Measurements from ENCODE around the gene KIAA1210.
"Not testable (repeated sequence)": the region's sequence is repeated elsewhere in the genome, so short reads cannot be mapped to it uniquely, and the experiment has no call there.

The KIAA1210 gene

DNA sequence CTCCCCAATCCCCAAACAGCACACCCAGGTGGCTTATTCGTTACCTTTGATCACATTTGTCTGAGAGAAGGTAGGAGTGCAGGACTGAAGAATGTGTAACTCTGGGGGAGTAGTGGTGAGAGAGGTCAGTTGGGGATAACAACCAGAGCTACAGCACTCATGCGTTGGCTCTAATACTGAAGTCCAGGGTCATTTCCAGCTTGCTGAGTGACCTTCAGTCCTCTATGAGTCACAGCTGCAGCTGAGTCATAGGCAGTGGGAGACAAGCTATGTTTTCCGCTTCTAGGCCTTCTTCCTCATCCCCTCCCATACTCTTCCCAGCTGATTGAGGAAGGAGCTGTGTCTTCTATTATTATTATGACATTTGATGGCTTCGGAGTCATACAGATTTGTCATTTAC is 86.4 kb downstream of the KIAA1210 start:
- DNase-seq (ENCODE audit: low spot score), result peak; percentile 77

DNA sequence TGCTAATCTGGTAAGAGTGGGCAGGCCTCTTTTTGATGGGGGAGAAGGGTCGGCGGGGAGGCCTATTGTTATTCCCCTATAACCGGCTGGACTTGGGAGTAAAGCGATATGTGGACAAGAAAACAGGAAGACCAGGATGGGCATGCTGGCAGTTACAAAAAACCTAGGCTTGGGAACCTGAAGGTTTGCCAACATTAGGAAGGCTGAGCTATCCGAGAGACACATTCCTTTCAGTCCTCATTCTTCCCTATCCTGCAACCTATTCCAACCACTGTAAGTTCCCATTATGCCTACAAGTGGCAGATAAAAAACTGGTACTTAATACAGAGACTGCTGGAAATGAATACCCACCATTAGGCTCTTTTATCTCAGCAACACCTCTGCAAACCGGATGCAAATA is 87.2 kb downstream of the KIAA1210 start:
- Histone ChIP-seq H3K27ac (peak overlapping the region in 1 of 2 donors; percentile 19), H3K4me3 (no peak overlapping the region)
- no peak for DNase-seq (ENCODE audit: low spot score)
- no peak for TF ChIP-seq CTCF (IDR thresholded peaks at IDR 0.05)

More for the DNA sequence above, 86.4 kb downstream of the KIAA1210 start:
- Histone ChIP-seq H3K27ac (peak overlapping the region in 1 of 2 donors; percentile 6), H3K4me3 (no peak overlapping the region)
- no peak for TF ChIP-seq CTCF (IDR thresholded peaks at IDR 0.05)

GRCh38 chrX:119036107-119037029 is 91.2 kb downstream of the KIAA1210 start:
- no peak overlapping the region for H3K27ac ChIP-seq
- no peak overlapping the region for H3K4me3 ChIP-seq
- no peak for TF ChIP-seq CTCF (IDR thresholded peaks at IDR 0.05)
- no peak for DNase-seq (ENCODE audit: low spot score)

- Histone ChIP-seq H3K4me3 (no peak overlapping the region), H3K27ac (no peak overlapping the region)
- no peak for TF ChIP-seq CTCF (IDR thresholded peaks at IDR 0.05)
- DNase-seq (ENCODE audit: low spot score), result no peak
Measured at GRCh38 chrX:119030990-119031389, 96.6 kb downstream of the KIAA1210 start.

DNA sequence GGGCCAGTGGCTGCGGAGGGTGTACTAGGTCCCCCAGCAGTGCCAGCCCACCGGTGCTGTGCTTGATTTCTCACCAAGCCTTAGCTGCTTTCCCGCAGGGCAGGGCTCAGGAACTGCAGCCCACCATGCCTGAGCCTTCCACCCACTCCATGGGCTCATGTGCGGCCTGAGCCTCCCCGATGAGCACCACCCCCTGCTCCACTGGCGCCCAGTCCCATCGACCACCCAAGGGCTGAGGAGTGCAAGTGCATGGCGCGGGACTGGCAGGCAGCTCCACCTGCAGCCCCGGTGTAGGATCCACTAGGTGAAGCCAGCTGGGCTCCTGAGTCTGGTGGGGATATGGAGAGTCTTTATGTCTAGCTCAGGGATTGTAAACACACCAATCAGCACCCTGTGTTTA is 98.0 kb downstream of the KIAA1210 start:
- not testable (repeated sequence) for H3K4me3 ChIP-seq; DNase-seq (ENCODE audit: low spot score); H3K27ac ChIP-seq

DNA sequence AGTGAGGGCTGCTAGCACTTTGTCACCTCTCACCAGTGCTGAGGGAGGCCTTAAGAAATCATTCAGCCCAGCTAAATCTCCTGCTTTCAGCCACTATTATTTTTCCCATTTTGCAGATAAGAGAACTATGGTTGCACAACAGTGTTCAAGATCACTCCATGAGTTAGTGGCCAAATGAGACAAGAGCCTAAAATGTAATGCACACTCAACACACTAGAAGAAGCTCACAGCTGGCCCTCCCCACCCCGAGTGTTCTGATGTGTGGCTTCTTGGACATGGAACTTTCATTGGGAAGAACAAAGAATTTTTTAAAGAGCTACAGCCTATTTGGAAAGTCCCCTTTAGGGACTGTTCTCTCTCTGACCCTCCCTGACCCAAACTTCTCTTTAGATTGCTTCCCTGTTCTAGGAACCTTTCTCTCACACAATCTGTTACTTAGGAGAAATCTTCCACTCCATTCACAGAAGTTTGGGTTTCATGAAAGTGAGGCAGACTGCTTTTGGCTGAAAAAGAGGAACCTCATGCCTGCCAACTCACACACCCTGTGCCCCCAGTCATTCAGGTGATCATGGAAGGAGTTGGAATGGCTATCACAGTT is 98.8 kb downstream of the KIAA1210 start:
- no peak for DNase-seq (ENCODE audit: low spot score)
- TF ChIP-seq CTCF (IDR thresholded peaks at IDR 0.05), result no peak
- Histone ChIP-seq H3K27ac (peak overlapping the region in 1 of 2 donors; percentile 56), H3K4me3 (no peak overlapping the region)

Measured in coronary artery (tissue), 2 donors.